SU-DHL-6 (cell line): ENCODE measurements around the gene THSD7A.

Experiments used
- H2AFZ ChIP-seq: fragments of 200-600 bp; sonication (generic); 2 replicates; pipeline ENCODE4 v1.6.1; 2014; ENCODE audit warnings: low read depth, mild to moderate bottlenecking, moderate library complexity, mixed read lengths, antibody characterized with exemption, low read length; ENCODE audit not compliant: severe bottlenecking
- H3F3A ChIP-seq: fragments of 200-600 bp; shearing (Covaris generic); 2 replicates; pipeline ENCODE4 v1.6.0; 2016; ENCODE audit warnings: antibody characterized with exemption, mild to moderate bottlenecking; ENCODE audit not compliant: insufficient read depth
- H3K27ac ChIP-seq: fragments of 200-600 bp; sonication (generic); 2 replicates; pipeline ENCODE4 v1.5.1; 2016; ENCODE audit warnings: low read depth, mild to moderate bottlenecking, low read length, moderate library complexity, mixed read lengths
- H3K27me3 ChIP-seq: fragments of 200-600 bp; sonication (generic), shearing (Covaris generic); 2 replicates; pipeline ENCODE4 v1.6.0; 2014; ENCODE audit warnings: mild to moderate bottlenecking, low read length
- H3K36me3 ChIP-seq: fragments of 200-600 bp; sonication (generic); 2 replicates; pipeline ENCODE4 v1.6.1; 2014; ENCODE audit warnings: mild to moderate bottlenecking, low read length, mixed read lengths
- H3K4me2 ChIP-seq: fragments of 300-600, 200-600 bp; shearing (Covaris generic), sonication (generic); 2 replicates; pipeline ENCODE4 v1.6.0; 2014; ENCODE audit warnings: low read length, low read depth, mild to moderate bottlenecking; ENCODE audit not compliant: poor library complexity, severe bottlenecking
- H3K4me3 ChIP-seq: fragments of 200-600 bp; sonication (generic); 2 replicates; pipeline ENCODE4 v1.5.1; 2014; ENCODE audit warnings: antibody characterized with exemption, low read length, mild to moderate bottlenecking, mixed read lengths; ENCODE audit not compliant: insufficient read depth, poor library complexity, severe bottlenecking
- H3K79me2 ChIP-seq: fragments of 200-600 bp; sonication (generic); 2 replicates; pipeline ENCODE4 v1.6.1; 2014; ENCODE audit warnings: mild to moderate bottlenecking, low read length, moderate library complexity; ENCODE audit not compliant: insufficient read depth
- H3K9ac ChIP-seq: fragments of 200-600 bp; sonication (generic); 2 replicates; pipeline ENCODE4 v1.7.0; 2014; ENCODE audit warnings: mild to moderate bottlenecking, low read length
- H3K9me2 ChIP-seq: fragments of 200-600 bp; sonication (generic); replicated peaks from 2 replicates; pipeline ENCODE4 v1.6.1; 2014; ENCODE audit warnings: low read length; ENCODE audit not compliant: insufficient read depth
- H3K9me3 ChIP-seq: fragments of 200-600 bp; sonication (generic); 2 replicates; pipeline ENCODE4 v1.6.1; 2014; ENCODE audit warnings: low read length, mixed read lengths; ENCODE audit not compliant: insufficient read depth
- H4K20me1 ChIP-seq: fragments of 200-600 bp; sonication (generic); 2 replicates; pipeline ENCODE4 v1.6.1; 2014; ENCODE audit warnings: low read depth, mild to moderate bottlenecking, antibody characterized with exemption, low read length, moderate library complexity, mixed read lengths
- CTCF ChIP-seq: fragments of 200-600 bp; sonication (generic); IDR thresholded peaks from one replicate; pipeline ENCODE4 v1.5.1; 2017; ENCODE audit warnings: antibody characterized with exemption, mild to moderate bottlenecking, low read length, moderate library complexity; ENCODE audit not compliant: insufficient read depth, poor library complexity, severe bottlenecking
- EZH2phosphoT487 ChIP-seq: fragments of 200-600 bp; sonication (generic), shearing (Covaris generic); conservative IDR thresholded peaks from 2 replicates; pipeline ENCODE4 v1.6.1; 2018; ENCODE audit warnings: mild to moderate bottlenecking, antibody characterized with exemption, low read length, moderate library complexity, mixed read lengths

Gene THSD7A

GRCh38 chr7:11768263-11768662 lies 63.7 kb downstream of the THSD7A start:
- H3K9me2 ChIP-seq: no peaks in the 10 kb centered on the region

GRCh38 chr7:11767148-11767547 lies 64.8 kb downstream of the THSD7A start:
- no peaks in the 10 kb centered on the region for H3K27me3 ChIP-seq
- H3F3A ChIP-seq: no peaks in the 10 kb centered on the region
- H3K36me3 ChIP-seq: no peaks in the 10 kb centered on the region
- no peak overlapping the region for H3K27ac ChIP-seq
- TF ChIP-seq CTCF (no peak), EZH2phosphoT487 (no peak)
- H4K20me1 ChIP-seq: no peaks in the 10 kb centered on the region
- no peak overlapping the region for H2AFZ ChIP-seq
- no peaks in the 10 kb centered on the region for H3K9me2 ChIP-seq
- H3K79me2 ChIP-seq: no peaks in the 10 kb centered on the region
- H3K4me3 ChIP-seq: no peak overlapping the region
- no peak overlapping the region for H3K9ac ChIP-seq
- H3K4me2 ChIP-seq: no peak overlapping the region
- H3K9me3 ChIP-seq: no peaks in the 10 kb centered on the region

More at GRCh38 chr7:11768263-11768662, 63.7 kb downstream of the THSD7A start:
- no peak overlapping the region for H3K4me2 ChIP-seq
- no peak overlapping the region for H3K27ac ChIP-seq
- no peaks in the 10 kb centered on the region for H3K27me3 ChIP-seq
- no peaks in the 10 kb centered on the region for H3K9me3 ChIP-seq
- H3K36me3 ChIP-seq: no peaks in the 10 kb centered on the region
- H3K4me3 ChIP-seq: no peak overlapping the region
- H3K79me2 ChIP-seq: no peaks in the 10 kb centered on the region
- no peak for TF ChIP-seq CTCF
- TF ChIP-seq EZH2phosphoT487: no peak
- no peak overlapping the region for H3K9ac ChIP-seq
- no peaks in the 10 kb centered on the region for H3F3A ChIP-seq
- H2AFZ ChIP-seq: no peak overlapping the region
- no peaks in the 10 kb centered on the region for H4K20me1 ChIP-seq

GRCh38 chr7:11760372-11760771 lies 71.6 kb downstream of the THSD7A start:
- Histone ChIP-seq H3K27me3 (0 out of 2 replicates have a peak, but pooled peaks cover 2% of the 10 kb centered on the region), H3K4me2 (no peak overlapping the region), H3K9ac (no peak overlapping the region), H3K36me3 (no peaks in the 10 kb centered on the region), H3F3A (no peaks in the 10 kb centered on the region), H2AFZ (no peak overlapping the region), H4K20me1 (no peaks in the 10 kb centered on the region), H3K27ac (no peak overlapping the region), H3K9me2 (no peaks in the 10 kb centered on the region), H3K79me2 (no peaks in the 10 kb centered on the region), H3K9me3 (no peaks in the 10 kb centered on the region), H3K4me3 (no peak overlapping the region)
- no peak for TF ChIP-seq CTCF

- TF ChIP-seq CTCF (no peak), EZH2phosphoT487 (no peak)
- H3K4me2 ChIP-seq: no peak overlapping the region
- H3K4me3 ChIP-seq: no peak overlapping the region
Observed at GRCh38 chr7:11758627-11759111, 73.3 kb downstream of the THSD7A start.

More at GRCh38 chr7:11758627-11759111, 73.3 kb downstream of the THSD7A start:
- Histone ChIP-seq H3K9me3 (no peaks in the 10 kb centered on the region), H3K9ac (no peak overlapping the region), H3K79me2 (no peaks in the 10 kb centered on the region), H4K20me1 (no peaks in the 10 kb centered on the region), H2AFZ (no peak overlapping the region), H3K27ac (no peak overlapping the region), H3F3A (no peaks in the 10 kb centered on the region), H3K9me2 (no peaks in the 10 kb centered on the region), H3K36me3 (no peaks in the 10 kb centered on the region), H3K27me3 (0 out of 2 replicates have a peak, but pooled peaks cover 2% of the 10 kb centered on the region)
